SK-N-MC (cell line): ENCODE results near the gene SCRN2.

Experiments used
- DNase-seq: peaks from one replicate; pipeline ENCODE4 v3.0.0-alpha.2; 2011; ENCODE audit warnings: low read depth, low spot score
- H3K27ac ChIP-seq: fragments of 200-600 bp; sonication (generic); 2 replicates; pipeline ENCODE4 v1.5.1; 2016; ENCODE audit warnings: mixed run types
- H3K36me3 ChIP-seq: fragments of 200-600 bp; sonication (generic); 2 replicates; pipeline ENCODE4 v1.6.1; 2017; ENCODE audit warnings: antibody characterized with exemption, low read length, mixed read lengths; ENCODE audit not compliant: insufficient read depth
- H3K4me3 ChIP-seq: fragments of 200-600 bp; sonication (generic); 2 replicates; pipeline ENCODE4 v1.5.1; 2016
- H3K9ac ChIP-seq: fragments of 200-600 bp; sonication (generic); 2 replicates; pipeline ENCODE4 v1.8.0; 2017; ENCODE audit warnings: mixed run types, mixed read lengths; ENCODE audit not compliant: insufficient read length
- H3K9me3 ChIP-seq: fragments of 200-600 bp; sonication (generic); 2 replicates; pipeline ENCODE4 v1.6.1; 2017; ENCODE audit warnings: low read depth, mild to moderate bottlenecking, antibody characterized with exemption, low read length, moderate library complexity, mixed read lengths
- EZH2 ChIP-seq: fragments of 200-600 bp; sonication (generic); IDR thresholded peaks from one replicate; pipeline ENCODE4 v1.6.1; 2017; ENCODE audit warnings: antibody characterized with exemption
- FOXP2 ChIP-seq: optimal IDR thresholded peaks from 2 replicates; pipeline ENCODE3; 2011; ENCODE audit warnings: mild to moderate bottlenecking, moderate library complexity; ENCODE audit not compliant: insufficient read depth; ENCODE audit errors: extremely low read length, control extremely low read depth
- POLR2AphosphoS5 ChIP-seq: IDR thresholded peaks from 2 replicates; pipeline ENCODE4 v1.6.1; 2012; ENCODE audit warnings: mild to moderate bottlenecking, low read depth, low read length, borderline replicate concordance

Gene SCRN2

GRCh38 chr17:47831934-47832327, 9.1 kb downstream of the SCRN2 start:
- DNase-seq = no peak
- TF ChIP-seq POLR2AphosphoS5 = no peak
- no peak for TF ChIP-seq EZH2
- no peak for TF ChIP-seq FOXP2

GRCh38 chr17:47831003-47831933, 9.8 kb downstream of the SCRN2 start, which contains the start of the genes LRRC46 and MRPL10:
TSS of gene LRRC46 (plus strand) at chr17:47831670. CDS start at chr17:47831990, 320 bp downstream.
TSS of gene MRPL10 (minus strand) at chr17:47831541. CDS start at chr17:47831511, 30 bp downstream.
- TF ChIP-seq FOXP2 (peak; percentile 66), EZH2 (no peak), POLR2AphosphoS5 (peak; percentile 97)
- peak within 1 kb of the TSS; percentile 40; the same call in 1 of the 2 replicates for H3K27ac ChIP-seq
- peaks cover 13% of the 10 kb centered on the region for H3K36me3 ChIP-seq

More at GRCh38 chr17:47831934-47832327, 9.1 kb downstream of the SCRN2 start:
- Histone ChIP-seq H3K9me3 (no peaks in the 10 kb centered on the region), H3K9ac (peak overlapping the region; percentile 16), H3K36me3 (peaks cover 6% of the 10 kb centered on the region), H3K4me3 (peak overlapping the region; percentile 91), H3K27ac (no peak overlapping the region)

GRCh38 chr17:47830396-47831002, 10.6 kb downstream of the SCRN2 start:
- Histone ChIP-seq H3K27ac (no peak overlapping the region), H3K36me3 (peaks cover 14% of the 10 kb centered on the region), H3K9me3 (no peaks in the 10 kb centered on the region), H3K4me3 (peak overlapping the region; percentile 91), H3K9ac (peak overlapping the region; percentile 87)
- no peak for DNase-seq
- no peak for TF ChIP-seq POLR2AphosphoS5
- no peak for TF ChIP-seq FOXP2
- TF ChIP-seq EZH2 = no peak

More at GRCh38 chr17:47831003-47831933, 9.8 kb downstream of the SCRN2 start, which contains the start of the genes LRRC46 and MRPL10:
- Histone ChIP-seq H3K9ac (peak within 1 kb of the TSS; percentile 87), H3K4me3 (peak within 1 kb of the TSS; percentile 91), H3K9me3 (no peaks in the 10 kb centered on the region)
- DNase-seq = peak; percentile 70

- no peak for TF ChIP-seq POLR2AphosphoS5
- TF ChIP-seq EZH2 = no peak
- TF ChIP-seq FOXP2 = no peak
- H3K27ac ChIP-seq = no peak overlapping the region
- DNase-seq = no peak
- no peak overlapping the region for H3K4me3 ChIP-seq
- H3K9me3 ChIP-seq = no peaks in the 10 kb centered on the region
- H3K36me3 ChIP-seq = peaks cover 14% of the 10 kb centered on the region
- H3K9ac ChIP-seq = no peak overlapping the region
Measured at GRCh38 chr17:47829870-47830269, 11.2 kb downstream of the SCRN2 start.

- H3K9ac ChIP-seq = no peak overlapping the region
- peaks cover 21% of the 10 kb centered on the region for H3K36me3 ChIP-seq
- DNase-seq = no peak
- H3K9me3 ChIP-seq = no peaks in the 10 kb centered on the region
- H3K27ac ChIP-seq = no peak overlapping the region
- TF ChIP-seq FOXP2 (no peak), EZH2 (no peak), POLR2AphosphoS5 (no peak)
- H3K4me3 ChIP-seq = no peak overlapping the region
Measured at GRCh38 chr17:47823519-47823918, 17.6 kb downstream of the SCRN2 start.

- no peak overlapping the region for H3K4me3 ChIP-seq
- DNase-seq = no peak
- H3K36me3 ChIP-seq = peaks cover 21% of the 10 kb centered on the region
- TF ChIP-seq EZH2 (no peak), POLR2AphosphoS5 (no peak), FOXP2 (no peak)
- no peak overlapping the region for H3K9ac ChIP-seq
- H3K27ac ChIP-seq = no peak overlapping the region
- H3K9me3 ChIP-seq = no peaks in the 10 kb centered on the region
Measured at GRCh38 chr17:47822785-47823184, 18.3 kb downstream of the SCRN2 start.

- H3K4me3 ChIP-seq = peak within 1 kb of the TSS; percentile 73
- TF ChIP-seq EZH2 = no peak
- no peak for TF ChIP-seq POLR2AphosphoS5
- no peak for TF ChIP-seq FOXP2
- no peak for DNase-seq
Measured at GRCh38 chr17:47821424-47822391, 19.4 kb downstream of the SCRN2 start, which contains the start of gene OSBPL7. TSS of gene OSBPL7 (minus strand) at chr17:47821794. CDS start at chr17:47820278, 1,516 bp downstream.

More at GRCh38 chr17:47821424-47822391, 19.4 kb downstream of the SCRN2 start, which contains the start of gene OSBPL7:
- Histone ChIP-seq H3K27ac (no peak within 1 kb of the TSS), H3K9me3 (no peaks in the 10 kb centered on the region), H3K9ac (no peak within 1 kb of the TSS), H3K36me3 (peaks cover 13% of the 10 kb centered on the region)
